HepG2 (cell line): Measurements from ENCODE around the gene SLC45A3. TPM values are rescaled to one million over a fixed set of nuclear protein-coding genes. Genes with fewer than 3 reads are reported as not detected.

Experiments
- ATAC-seq: fragments of 200-7000 bp; cut with Tn5 transposase; 3 replicates; pipeline ENCODE4 v1.9.1; 2020; ENCODE audit warnings: mild to moderate bottlenecking, moderate library complexity
- BruUV-seq: library from RNA; stranded (reverse); fragments of 400-500 nt; replicated peaks from 2 replicates; lab custom pipeline; 2021; lab: Mats Ljungman, UMichigan
- CTCF ChIA-PET: fragments of 300-600 bp; formaldehyde crosslinking; extraction: SDS; loops from one replicate; lab custom pipeline; 2021; ENCODE audit warnings: low total read pairs, inconsistent platforms, low intra/inter-chr PET ratio; lab: Yijun Ruan, JAX
- POLR2A ChIA-PET: fragments of 350-600 bp; sonication (Branson Sonifier 250); formaldehyde crosslinking; loops from one replicate; lab custom pipeline; 2020; ENCODE audit warnings: antibody characterized with exemption, inconsistent platforms; lab: Yijun Ruan, JAX
- DNase-seq: peaks from one replicate; pipeline ENCODE4 v3.0.0-alpha.2; 2015; ENCODE audit warnings: low spot score
- FAIRE-seq: peaks from 3 replicates; lab custom pipeline; 2011; peaks lifted over from hg19 to GRCh38; lab: Jason Lieb, UNC
- H2AFZ ChIP-seq: one replicate; pipeline ENCODE4 v1.6.1; 2011; ENCODE audit warnings: low read length, inconsistent platforms
- H3K27ac ChIP-seq: fragments of 300-600 bp; 3 replicates; pipeline ENCODE4 v1.8.0; 2011; ENCODE audit warnings: mixed run types, mild to moderate bottlenecking, mixed read lengths, low read length, inconsistent platforms; ENCODE audit not compliant: insufficient read depth; ENCODE audit errors: extremely low read length
- H3K27me3 ChIP-seq, 2 experiments: fragments of 200-600 bp in 1 of 2; 2 replicates in 1 of 2; 3 replicates in 1 of 2; pipeline versions ENCODE4 v1.6.0 to v1.8.0; 2011; ENCODE audit warnings: low read length in 2 of 2, mild to moderate bottlenecking in 2 of 2, moderate library complexity in 2 of 2, inconsistent platforms in 1 of 2; ENCODE audit not compliant: insufficient read depth in 2 of 2, control insufficient read depth in 1 of 2
- H3K36me3 ChIP-seq, 2 experiments: fragments of 200-600 bp in 1 of 2; replicated peaks in 1 of 2; 2 replicates in 1 of 2; 3 replicates in 1 of 2; pipeline versions ENCODE4 v1.5.1 to v1.8.0; 2011; ENCODE audit warnings: low read length in 2 of 2, inconsistent platforms in 1 of 2; ENCODE audit not compliant: insufficient read depth in 2 of 2, control insufficient read depth in 1 of 2
- H3K4me1 ChIP-seq: 2 replicates; pipeline ENCODE4 v1.5.1; 2012; ENCODE audit warnings: low read length, inconsistent platforms; ENCODE audit not compliant: insufficient read depth
- H3K4me2 ChIP-seq: 2 replicates; pipeline ENCODE4 v1.6.0; 2011; ENCODE audit warnings: low read depth, low read length, inconsistent platforms
- H3K4me3 ChIP-seq, 3 experiments: fragments of 200-600 bp in 1 of 3; sonication (generic), shearing (Covaris generic) in 1 of 3; replicated peaks in 1 of 3; 2 replicates each; pipeline ENCODE4 v1.5.1; 2011 to 2016; ENCODE audit warnings: low read length in 3 of 3, inconsistent platforms in 2 of 3, low read depth in 2 of 3, mild to moderate bottlenecking in 2 of 3, control low read depth in 1 of 3, mixed read lengths in 1 of 3; ENCODE audit not compliant: insufficient read depth in 1 of 3
- H3K79me2 ChIP-seq: one replicate; pipeline ENCODE4 v1.6.1; 2011; ENCODE audit warnings: low read length, inconsistent platforms; ENCODE audit not compliant: insufficient read depth
- H3K9ac ChIP-seq: 2 replicates; pipeline ENCODE4 v1.6.0; 2011; ENCODE audit warnings: mild to moderate bottlenecking, low read depth, low read length, inconsistent platforms; ENCODE audit not compliant: insufficient read depth
- H3K9me3 ChIP-seq: 2 replicates; pipeline ENCODE4 v1.5.1; 2012; ENCODE audit warnings: mild to moderate bottlenecking, low read length
- H4K20me1 ChIP-seq: 2 replicates; pipeline ENCODE4 v1.6.0; 2011; ENCODE audit warnings: inconsistent platforms, mild to moderate bottlenecking, low read length, moderate library complexity; ENCODE audit not compliant: insufficient read depth
- EP300 ChIP-seq, 3 experiments: sonication (generic) in 1 of 3; formaldehyde crosslinking in 1 of 3; IDR thresholded peaks; 2 replicates each; pipeline versions ENCODE4 v1.5.1 to v1.6.1; 2011 to 2020; ENCODE audit warnings: low read depth in 2 of 3, low read length in 2 of 3, borderline replicate concordance in 1 of 3, improper control_type of control experiment in 1 of 3, mild to moderate bottlenecking in 1 of 3, missing genetic modification reagents in 1 of 3, moderate library complexity in 1 of 3
- GABPB1 ChIP-seq: IDR thresholded peaks from 2 replicates; pipeline ENCODE4 v1.6.1; 2016; ENCODE audit warnings: mild to moderate bottlenecking, missing genetic modification reagents, moderate library complexity, missing compliant biosample characterization
- GMEB2 ChIP-seq: IDR thresholded peaks from 2 replicates; pipeline ENCODE4 v1.6.1; 2016; ENCODE audit warnings: missing biosample characterization, missing genetic modification reagents, low read depth
- HES4 ChIP-seq: sonication (generic); formaldehyde crosslinking; IDR thresholded peaks from 2 replicates; pipeline ENCODE4 v1.9.0; 2021; ENCODE audit warnings: mild to moderate bottlenecking, missing genetic modification reagents, borderline replicate concordance
- KLF13 ChIP-seq: sonication (generic); formaldehyde crosslinking; IDR thresholded peaks from 2 replicates; pipeline ENCODE4 v1.4.0; 2020; ENCODE audit warnings: mild to moderate bottlenecking, missing genetic modification reagents
- ZBTB1 ChIP-seq: sonication (generic); formaldehyde crosslinking; IDR thresholded peaks from 2 replicates; pipeline ENCODE4 v1.4.0; 2020; ENCODE audit warnings: missing genetic modification reagents, borderline replicate concordance
- ZNF337 ChIP-seq: sonication (generic); formaldehyde crosslinking; IDR thresholded peaks from 2 replicates; pipeline ENCODE4 v1.5.1; 2020; ENCODE audit warnings: missing genetic modification reagents, low read depth, mild to moderate bottlenecking, borderline replicate concordance
- ZNF687 ChIP-seq: sonication (generic); formaldehyde crosslinking; IDR thresholded peaks from 2 replicates; pipeline ENCODE4 v1.5.1; 2020; ENCODE audit warnings: mild to moderate bottlenecking, missing genetic modification reagents, moderate library complexity
- WGBS: methylation state at CpG from one replicate; pipeline ENCODE4 v1.1.6; 2017; ENCODE audit warnings: low lambda C conversion rate; 5-methylcytosine and 5-hydroxymethylcytosine counted together
- in situ Hi-C: cut with HindIII; loops from 2 replicates; pipeline ENCODE4 v1.10.0; 2017; ENCODE audit warnings: low pct_unique_long_range_greater_than_20kb; ENCODE audit not compliant: extremely low pct_ligation_motif_present
- intact Hi-C: fragments of 100-400 bp; cut with micrococcal nuclease; formaldehyde crosslinking; loops from one replicate; pipeline ENCODE4 v1.10.0; 2022; ENCODE audit not compliant: unreplicated experiment
- polyA plus RNA-seq, 8 experiments: library from polyadenylated mRNA; depleted of rRNA in 3 of 8; stranded (reverse) in 7 of 8; unstranded in 1 of 8; fragments of >200 nt; fragmentation: Illumina TruSeq in 4 of 8; extraction: Trizol in 4 of 8; gene quantifications; 2 replicates each; pipeline versions ENCODE4 v1.2.1 to v1.2.3, GENCODE V29; 2011 to 2016; ENCODE audit warnings: low read depth in 4 of 8, missing spikeins in 1 of 8, mixed read lengths in 1 of 8; ENCODE audit not compliant: insufficient read depth in 1 of 8
- total RNA-seq, 5 experiments: library from RNA; depleted of rRNA; stranded (reverse); fragments of >200 nt; fragmentation: Illumina TruSeq; extraction: Trizol; gene quantifications; 2 replicates each; pipeline ENCODE4 v1.2.3, GENCODE V29; 2016; ENCODE audit warnings: low read depth in 1 of 5
- TF ChIP-seq, protein P1 (sequence below): sonication (generic); formaldehyde crosslinking; IDR thresholded peaks from 2 replicates; pipeline ENCODE4 v1.9.0; 2022; ENCODE audit warnings: low read depth, missing genetic modification reagents
- TF ChIP-seq, protein P2 (sequence below): sonication (generic); formaldehyde crosslinking; conservative IDR thresholded peaks from 2 replicates; pipeline ENCODE4 v1.8.0; 2022; ENCODE audit warnings: missing genetic modification reagents

The SLC45A3 gene
- total and polyA plus RNA-seq, 2 of the 13 experiments (the other 11 are each of a cell fraction or from before 2014, with no cell fraction given), result 3.4 to 4.1 TPM

DNA sequence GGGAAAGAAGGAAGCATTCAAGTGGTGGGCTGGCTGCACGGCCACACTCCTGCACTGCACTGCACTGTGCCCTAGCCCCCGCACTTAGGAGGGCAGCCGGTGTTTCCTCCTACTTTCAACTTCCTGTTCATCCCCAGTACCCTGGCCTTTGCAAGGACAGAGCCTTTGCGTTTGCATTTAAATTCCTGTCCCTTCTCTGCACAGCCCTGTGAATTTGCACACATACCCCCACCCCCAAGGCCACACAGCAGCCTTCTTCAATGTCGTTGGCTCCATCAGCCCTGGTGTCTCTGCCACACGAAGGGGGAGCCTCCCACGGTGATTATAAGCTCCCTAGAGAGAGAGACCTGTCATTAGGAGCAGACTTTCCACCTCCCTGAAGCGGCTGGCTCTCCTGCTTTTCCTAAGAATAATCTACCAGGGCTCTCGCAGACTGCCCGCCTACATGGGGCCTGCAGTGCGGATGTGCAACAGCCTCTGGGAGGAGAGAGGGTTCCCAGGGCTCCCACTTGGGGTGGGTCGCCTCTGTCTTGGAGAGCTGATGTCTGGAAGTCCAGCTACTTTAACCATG lies 13.2 kb upstream of the SLC45A3 start:
- no peak for DNase-seq
- no peaks in the 10 kb centered on the region for H3K36me3 ChIP-seq
- FAIRE-seq, result no peak
- no peaks in the 10 kb centered on the region for H4K20me1 ChIP-seq
- in situ Hi-C loops (no loop called here), intact Hi-C loops (no loop called here)
- no peaks in the 10 kb centered on the region for H3K9me3 ChIP-seq
- H3K79me2 ChIP-seq, result no peaks in the 10 kb centered on the region
- ChIA-PET CTCF (no interaction called here), POLR2A (interaction anchor here (1.0 to 1.1 kb wide), 2 partner anchors 15 to 16 kb away, joined by 3 to 5 read pairs; no protein-coding TSS in a partner anchor)
- H3K4me1 ChIP-seq, result peaks cover 79% of the 10 kb centered on the region
- peak overlapping the region; percentile 71 for H2AFZ ChIP-seq
- no TSS peak for BruUV-seq
- peak overlapping the region; percentile 29 to 58 (median 49) for H3K4me3 ChIP-seq
- H3K4me2 ChIP-seq, result peak overlapping the region; percentile 85
- no peak overlapping the region for H3K27ac ChIP-seq
- WGBS, result 3% methylated on average over 8 of the region's 12 CpGs
- peaks cover 0 to 13% of the 10 kb centered on the region in 2 experiments; a peak in 2 of 5 replicates for H3K27me3 ChIP-seq
- peak; percentile 77 for ATAC-seq
- H3K9ac ChIP-seq, result peak overlapping the region; percentile 41; the same call in 1 of the 2 replicates
- TF ChIP-seq ZNF687 (CRISPR knock-in tag) (peak; percentile 40), ZBTB1 (CRISPR knock-in tag) (no peak), HES4 (CRISPR knock-in tag) (no peak), GMEB2 (CRISPR knock-in tag) (no peak), KLF13 (CRISPR knock-in tag) (no peak), GABPB1 (peak; percentile 35; the same call in 1 of the 2 replicates), EP300 (IDR thresholded peaks at IDR 0.05; ENCODE audit: low read depth in 2 of 2, low read length in 2 of 2) (no peak), EP300 (CRISPR knock-in tag; IDR thresholded peaks at IDR 0.05; ENCODE audit: borderline replicate concordance) (no peak), ZNF337 (CRISPR knock-in tag) (no peak)
- TF ChIP-seq, protein P1, sequence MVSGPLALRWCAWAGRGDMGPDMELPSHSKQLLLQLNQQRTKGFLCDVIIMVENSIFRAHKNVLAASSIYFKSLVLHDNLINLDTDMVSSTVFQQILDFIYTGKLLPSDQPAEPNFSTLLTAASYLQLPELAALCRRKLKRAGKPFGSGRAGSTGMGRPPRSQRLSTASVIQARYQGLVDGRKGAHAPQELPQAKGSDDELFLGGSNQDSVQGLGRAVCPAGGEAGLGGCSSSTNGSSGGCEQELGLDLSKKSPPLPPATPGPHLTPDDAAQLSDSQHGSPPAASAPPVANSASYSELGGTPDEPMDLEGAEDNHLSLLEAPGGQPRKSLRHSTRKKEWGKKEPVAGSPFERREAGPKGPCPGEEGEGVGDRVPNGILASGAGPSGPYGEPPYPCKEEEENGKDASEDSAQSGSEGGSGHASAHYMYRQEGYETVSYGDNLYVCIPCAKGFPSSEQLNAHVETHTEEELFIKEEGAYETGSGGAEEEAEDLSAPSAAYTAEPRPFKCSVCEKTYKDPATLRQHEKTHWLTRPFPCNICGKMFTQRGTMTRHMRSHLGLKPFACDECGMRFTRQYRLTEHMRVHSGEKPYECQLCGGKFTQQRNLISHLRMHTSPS (CRISPR knock-in tag), result 0 out of 2 replicates have a peak, but pooled peaks have one; percentile 38
- TF ChIP-seq, protein P2, sequence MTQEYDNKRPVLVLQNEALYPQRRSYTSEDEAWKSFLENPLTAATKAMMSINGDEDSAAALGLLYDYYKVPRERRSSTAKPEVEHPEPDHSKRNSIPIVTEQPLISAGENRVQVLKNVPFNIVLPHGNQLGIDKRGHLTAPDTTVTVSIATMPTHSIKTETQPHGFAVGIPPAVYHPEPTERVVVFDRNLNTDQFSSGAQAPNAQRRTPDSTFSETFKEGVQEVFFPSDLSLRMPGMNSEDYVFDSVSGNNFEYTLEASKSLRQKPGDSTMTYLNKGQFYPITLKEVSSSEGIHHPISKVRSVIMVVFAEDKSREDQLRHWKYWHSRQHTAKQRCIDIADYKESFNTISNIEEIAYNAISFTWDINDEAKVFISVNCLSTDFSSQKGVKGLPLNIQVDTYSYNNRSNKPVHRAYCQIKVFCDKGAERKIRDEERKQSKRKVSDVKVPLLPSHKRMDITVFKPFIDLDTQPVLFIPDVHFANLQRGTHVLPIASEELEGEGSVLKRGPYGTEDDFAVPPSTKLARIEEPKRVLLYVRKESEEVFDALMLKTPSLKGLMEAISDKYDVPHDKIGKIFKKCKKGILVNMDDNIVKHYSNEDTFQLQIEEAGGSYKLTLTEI, result no peak
